ENCODE data around the gene ADGRL1. TPM values are rescaled to one million over a fixed set of nuclear protein-coding genes. Genes with fewer than 3 reads are reported as not detected.

The ADGRL1 gene
- total and polyA plus RNA-seq, 2 of the 8 experiments (the other 6 are each of a cell fraction or from before 2014, with no cell fraction given), result 95.6 to 112 TPM

- TF ChIP-seq CHD7 (IDR thresholded peaks at IDR 0.05; ENCODE audit: insufficient replicate concordance, low read length) (no peak), EZH2 (IDR thresholded peaks at IDR 0.05; ENCODE audit: low read depth, low read length, severe bottlenecking) (no peak)
Observed at GRCh38 chr19:14122924-14123323, 83.0 kb downstream of the ADGRL1 start (continued).
